K562 (cell line): ENCODE data around the gene UBE2D2. TPM values are rescaled to one million over a fixed set of nuclear protein-coding genes. Genes with fewer than 3 reads are reported as not detected.

Experiments used
- ATAC-seq: fragments of 200-7000 bp; cut with Tn5 transposase; 3 replicates; pipeline ENCODE4 v1.9.1; 2020; ENCODE audit warnings: moderate library complexity
- BruUV-seq: library from RNA; stranded (reverse); fragments of 400-500 nt; replicated peaks from 2 replicates; lab custom pipeline; 2021; lab: Mats Ljungman, UMichigan
- CTCF ChIA-PET: fragments of 300-600 bp; formaldehyde crosslinking; extraction: SDS; loops from one replicate; lab custom pipeline; 2021; ENCODE audit warnings: low intra/inter-chr PET ratio; lab: Yijun Ruan, JAX
- POLR2A ChIA-PET: fragments of 300-600, 350-650 bp; sonication (Branson Sonifier 250); formaldehyde crosslinking; extraction: SDS; loops from one replicate; lab custom pipeline; 2021; ENCODE audit warnings: antibody characterized with exemption, inconsistent platforms; lab: Yijun Ruan, JAX
- DNase-seq, 4 experiments: peaks; one replicate each; pipeline versions ENCODE4 v3.0.0 to v3.0.0-alpha.2; 2011 to 2018; ENCODE audit warnings: low spot score in 3 of 4, mixed read lengths in 3 of 4; ENCODE audit errors: extremely low read depth in 1 of 4
- FAIRE-seq: peaks from 2 replicates; lab custom pipeline; 2011; peaks lifted over from hg19 to GRCh38; lab: Jason Lieb, UNC
- H2AFZ ChIP-seq: 2 replicates; pipeline ENCODE4 v1.6.0; 2011; ENCODE audit warnings: low read depth, low read length, control low read depth, inconsistent platforms
- H3K27ac ChIP-seq: fragments of 200-600 bp; 3 replicates; pipeline ENCODE4 v1.8.0; 2011; ENCODE audit warnings: low read depth, mild to moderate bottlenecking, control low read depth, inconsistent platforms, low read length, moderate library complexity, mixed read lengths; ENCODE audit errors: extremely low read depth
- H3K27me3 ChIP-seq, 2 experiments: fragments of 300-600 bp in 1 of 2; 2 replicates in 1 of 2; 3 replicates in 1 of 2; pipeline versions ENCODE4 v1.6.0 to v1.8.0; 2011; ENCODE audit warnings: inconsistent platforms in 2 of 2, low read length in 2 of 2, mild to moderate bottlenecking in 1 of 2, mixed read lengths in 1 of 2, moderate library complexity in 1 of 2; ENCODE audit not compliant: control insufficient read depth in 2 of 2, insufficient read depth in 2 of 2
- H3K36me3 ChIP-seq: fragments of 300-600 bp; 3 replicates; pipeline ENCODE4 v1.8.0; 2011; ENCODE audit warnings: mild to moderate bottlenecking, low read length, inconsistent platforms; ENCODE audit not compliant: control insufficient read depth, insufficient read depth
- H3K4me1 ChIP-seq, 2 experiments: fragments of 200-600 bp in 1 of 2; replicated peaks in 1 of 2; 2 replicates in 1 of 2; 3 replicates in 1 of 2; pipeline versions ENCODE4 v1.5.1 to v1.8.0; 2011; ENCODE audit warnings: inconsistent platforms in 2 of 2, low read length in 2 of 2, mild to moderate bottlenecking in 1 of 2, mixed read lengths in 1 of 2, moderate library complexity in 1 of 2; ENCODE audit not compliant: control insufficient read depth in 2 of 2, insufficient read depth in 2 of 2
- H3K4me2 ChIP-seq: 2 replicates; pipeline ENCODE4 v1.6.1; 2011; ENCODE audit warnings: low read length, control low read depth, inconsistent platforms, mixed read lengths; ENCODE audit not compliant: insufficient read depth
- H3K4me3 ChIP-seq: fragments of 200-600 bp; sonication (generic), shearing (Covaris generic); 2 replicates; pipeline ENCODE4 v1.5.1; 2016; ENCODE audit warnings: control low read depth, inconsistent platforms
- H3K79me2 ChIP-seq: fragments of 200-600 bp; 3 replicates; pipeline ENCODE4 v1.8.0; 2011; ENCODE audit warnings: low read length, inconsistent platforms; ENCODE audit not compliant: control insufficient read depth, insufficient read depth
- H3K9ac ChIP-seq, 2 experiments: 2 replicates each; pipeline versions ENCODE4 v1.6.0 to v1.6.1; 2011; ENCODE audit warnings: low read depth in 2 of 2, low read length in 2 of 2, control low read depth in 1 of 2, inconsistent platforms in 1 of 2, mild to moderate bottlenecking in 1 of 2, mixed read lengths in 1 of 2; ENCODE audit not compliant: insufficient read depth in 1 of 2
- H3K9me1 ChIP-seq: one replicate; pipeline ENCODE4 v1.6.0; 2011; ENCODE audit warnings: inconsistent platforms, mild to moderate bottlenecking, low read length, moderate library complexity; ENCODE audit not compliant: control insufficient read depth, insufficient read depth
- H3K9me3 ChIP-seq: replicated peaks from 2 replicates; pipeline ENCODE4 v1.5.1; 2011; ENCODE audit warnings: low read depth, low read length, inconsistent platforms; ENCODE audit not compliant: control insufficient read depth, insufficient read depth
- H4K20me1 ChIP-seq: replicated peaks from 2 replicates; pipeline ENCODE4 v1.6.1; 2011; ENCODE audit warnings: low read length, inconsistent platforms, mixed read lengths; ENCODE audit not compliant: control insufficient read depth, insufficient read depth
- CBX8 ChIP-seq: fragments of 200-600 bp; sonication (generic); IDR thresholded peaks from 2 replicates; pipeline ENCODE4 v1.6.1; 2012; ENCODE audit warnings: borderline replicate concordance, mixed run types, low read depth, mild to moderate bottlenecking, moderate library complexity, mixed read lengths, low read length, control low read depth, inconsistent platforms; ENCODE audit not compliant: poor library complexity, severe bottlenecking; ENCODE audit errors: extremely low read depth
- MCM5 ChIP-seq: fragments of 450-650 bp; IDR thresholded peaks from 2 replicates; pipeline ENCODE4 v1.6.1; 2016; ENCODE audit warnings: low read depth
- NKRF ChIP-seq: fragments of 450-650 bp; IDR thresholded peaks from 2 replicates; pipeline ENCODE4 v1.6.1; 2016; ENCODE audit warnings: borderline replicate concordance
- NR4A1 ChIP-seq, 2 experiments: fragments of 250-450 bp in 1 of 2; fragments of 450-650 bp in 1 of 2; sonication (Bioruptor Pico) in 1 of 2; IDR thresholded peaks; 2 replicates each; pipeline versions ENCODE4 v1.4.0 to v1.6.1; 2016 to 2020; ENCODE audit warnings: mild to moderate bottlenecking in 2 of 2, missing compliant biosample characterization in 1 of 2, missing genetic modification characterization in 1 of 2, moderate library complexity in 1 of 2
- PATZ1 ChIP-seq: fragments of 250-450 bp; sonication (Bioruptor Pico); IDR thresholded peaks from 2 replicates; pipeline ENCODE4 v1.5.0; 2020; ENCODE audit warnings: mild to moderate bottlenecking, borderline replicate concordance
- SNIP1 ChIP-seq: fragments of 450-650 bp; IDR thresholded peaks from 2 replicates; pipeline ENCODE4 v1.7.1; 2017; ENCODE audit warnings: low read depth, mild to moderate bottlenecking
- SPI1 ChIP-seq: IDR thresholded peaks from 2 replicates; pipeline ENCODE4 v1.6.1; 2011; ENCODE audit warnings: low read depth, low read length, control low read depth, borderline replicate concordance
- YBX1 ChIP-seq: fragments of 450-650 bp; IDR thresholded peaks from 2 replicates; pipeline ENCODE4 v1.7.1; 2016; ENCODE audit warnings: mild to moderate bottlenecking
- ZNF239 ChIP-seq: fragments of 250-450 bp; sonication (Bioruptor Pico); IDR thresholded peaks from 2 replicates; pipeline ENCODE4 v1.4.0; 2020; ENCODE audit warnings: mild to moderate bottlenecking
- WGBS: fragments of 100-300 bp; shearing (Covaris generic); methylation state at CpG from one replicate; pipeline ENCODE4 v1.1.6; 2016; ENCODE audit warnings: low coverage, mixed read lengths; ENCODE audit not compliant: insufficient coverage; ENCODE audit errors: missing lambda C conversion rate; 5-methylcytosine and 5-hydroxymethylcytosine counted together
- in situ Hi-C: fragments of 300-500 bp; cut with MboI; formaldehyde crosslinking; loops from 4 replicates; pipeline ENCODE4 v1.15.0; 2018; ENCODE audit warnings: inconsistent platforms, mixed read lengths
- intact Hi-C: fragments of 100-400 bp; cut with micrococcal nuclease; formaldehyde crosslinking; loops from 2 replicates; pipeline ENCODE4 v1.14.2; 2022
- polyA plus RNA-seq, 8 experiments: library from polyadenylated mRNA; depleted of rRNA in 4 of 8; stranded (reverse) in 5 of 8; unstranded in 3 of 8; fragments of >200 nt; fragmentation: Nextera tagmentation in 2 of 8; fragmentation: Illumina TruSeq in 1 of 8; extraction: Ambion mirVana in 2 of 8; extraction: Trizol in 1 of 8; gene quantifications; 2 replicates each; pipeline versions ENCODE4 v1.2.1 to v1.2.3, GENCODE V29; 2011 to 2014; ENCODE audit warnings: inconsistent platforms in 1 of 8, missing spikeins in 1 of 8
- total RNA-seq, 7 experiments: library from RNA; depleted of rRNA in 6 of 7; stranded (reverse); fragments of >200 nt in 6 of 7; fragmentation: Illumina TruSeq in 2 of 7; extraction: Trizol in 2 of 7; gene quantifications; 2 replicates each; pipeline versions ENCODE4 v1.2.1 to v1.2.3, GENCODE V29; 2011 to 2021; ENCODE audit warnings: low replicate concordance in 1 of 7

Gene UBE2D2
- total and polyA plus RNA-seq, 9 of the 15 experiments (the other 6 are each of a cell fraction or from before 2014, with no cell fraction given), result 53.6 to 198 (median 122) TPM

GRCh38 chr5:139554264-139554663, 6.9 kb upstream of the UBE2D2 start:
- CTCF ChIA-PET, result no interaction called here
- TF ChIP-seq NR4A1 (CRISPR knock-in tag; IDR thresholded peaks at IDR 0.05) (no peak), NR4A1 (tag; IDR thresholded peaks at IDR 0.05) (no peak), ZNF239 (CRISPR knock-in tag) (no peak), PATZ1 (no peak), CBX8 (no peak), MCM5 (no peak), SPI1 (no peak), SNIP1 (no peak), NKRF (no peak), YBX1 (no peak)
- Histone ChIP-seq H3K9ac (no peak overlapping the region), H3K4me1 (peaks cover 0 to 5% of the 10 kb centered on the region in 2 experiments; a peak in 3 of 5 replicates), H3K27me3 (no peaks in the 10 kb centered on the region), H2AFZ (no peak overlapping the region), H3K36me3 (no peaks in the 10 kb centered on the region), H3K4me2 (no peak overlapping the region), H4K20me1 (no peaks in the 10 kb centered on the region), H3K79me2 (no peaks in the 10 kb centered on the region), H3K27ac (no peak overlapping the region), H3K9me1 (no peaks in the 10 kb centered on the region), H3K9me3 (peaks cover 3% of the 10 kb centered on the region; the same call in 1 of the 2 replicates), H3K4me3 (no peak overlapping the region)
- POLR2A ChIA-PET, result no interaction called here
- ATAC-seq, result no peak
- no peak for DNase-seq
- 36% methylated on average over 4 of the region's 4 CpGs for WGBS
- no TSS peak for BruUV-seq
- intact Hi-C loops (no loop called here), in situ Hi-C loops (no loop called here)
- no peak for FAIRE-seq
